ENCODE measurements around the gene PCED1B.
A peak's percentile ranks its signal among the peaks of the same experiment; 100 is the strongest.

The PCED1B gene

GRCh38 chr12:47068539-47068938, 10.9 kb upstream of the PCED1B start:
- no peak for DNase-seq

GRCh38 chr12:47070310-47070709, 9.1 kb upstream of the PCED1B start:
- no peak for DNase-seq

- DNase-seq, result no peak
Observed at GRCh38 chr12:47071241-47071852, 8.1 kb upstream of the PCED1B start.

- no peak for DNase-seq
Observed at GRCh38 chr12:47073951-47074350, 5.5 kb upstream of the PCED1B start.

- no peak for DNase-seq
Observed at GRCh38 chr12:47074757-47075156, 4.7 kb upstream of the PCED1B start.

GRCh38 chr12:47075192-47076084, 4.0 kb upstream of the PCED1B start:
- no peak for DNase-seq

- no peak for DNase-seq
Observed at GRCh38 chr12:47077206-47078085, 2.0 kb upstream of the PCED1B start.

GRCh38 chr12:47078086-47078395, 1.4 kb upstream of the PCED1B start:
- no peak for DNase-seq

- DNase-seq, result no peak
Observed at GRCh38 chr12:47078733-47079467, 521 bp upstream of the PCED1B start.

GRCh38 chr12:47079981-47080724, 732 bp downstream of the PCED1B start:
- DNase-seq, result peak; percentile 84

GRCh38 chr12:47080725-47081502, 1.5 kb downstream of the PCED1B start:
- DNase-seq, result peak; percentile 85

GRCh38 chr12:47082283-47082682, 2.9 kb downstream of the PCED1B start:
- DNase-seq, result no peak

- peak; percentile 99 for DNase-seq
Observed at GRCh38 chr12:47082796-47083621, 3.6 kb downstream of the PCED1B start.

GRCh38 chr12:47084172-47084571, 4.8 kb downstream of the PCED1B start:
- DNase-seq, result no peak

GRCh38 chr12:47085815-47086252, 6.4 kb downstream of the PCED1B start:
- peak; percentile 77 for DNase-seq

GRCh38 chr12:47087088-47087688, 7.8 kb downstream of the PCED1B start:
- peak; percentile 71 for DNase-seq

- peak; percentile 78 for DNase-seq
Observed at GRCh38 chr12:47088021-47088944, 8.9 kb downstream of the PCED1B start.

- DNase-seq, result no peak
Observed at GRCh38 chr12:47091009-47091408, 11.6 kb downstream of the PCED1B start.

- peak; percentile 71 for DNase-seq
Observed at GRCh38 chr12:47094804-47095203, 15.4 kb downstream of the PCED1B start.
